GM12878 (cell line): ENCODE data around the gene DCLK2. TPM values are rescaled to one million over a fixed set of nuclear protein-coding genes. Genes with fewer than 3 reads are reported as not detected.
A peak's percentile ranks its signal among the peaks of the same experiment; 100 is the strongest.

Source experiments
- ATAC-seq: fragments of 200-7000 bp; cut with Tn5 transposase; 3 replicates; pipeline ENCODE4 v1.9.1; 2020; ENCODE audit warnings: mild to moderate bottlenecking, moderate library complexity
- BruUV-seq: library from RNA; stranded (reverse); fragments of 400-500 nt; replicated peaks from 2 replicates; lab custom pipeline; 2021; lab: Mats Ljungman, UMichigan
- CTCF ChIA-PET: fragments of 300-600 bp; sonication (Branson Sonifier 250); formaldehyde crosslinking; extraction: SDS; loops from one replicate; lab custom pipeline; 2021; ENCODE audit warnings: inconsistent platforms; lab: Yijun Ruan, JAX
- POLR2A ChIA-PET: fragments of 350-600 bp; formaldehyde crosslinking; extraction: SDS; loops from one replicate; lab custom pipeline; 2021; ENCODE audit warnings: inconsistent platforms; lab: Charles Lee
- RAD21 ChIA-PET: fragments of 300-600 bp; sonication (Branson Sonifier 250); formaldehyde crosslinking; loops from one replicate; lab custom pipeline; 2023; ENCODE audit warnings: antibody characterized with exemption; ENCODE audit not compliant: unreplicated experiment; lab: Charles Lee
- SMC1A ChIA-PET: fragments of 300-600 bp; sonication (Branson Sonifier 250); formaldehyde crosslinking; loops from one replicate; lab custom pipeline; 2023; ENCODE audit not compliant: unreplicated experiment, uncharacterized antibody; lab: Charles Lee
- DNase-seq: peaks from one replicate; pipeline ENCODE4 v3.0.0-alpha.2; 2011; ENCODE audit warnings: low read depth, low spot score
- FAIRE-seq: peaks from 3 replicates; lab custom pipeline; 2011; peaks lifted over from hg19 to GRCh38; lab: Jason Lieb, UNC
- H2AFZ ChIP-seq: 2 replicates; pipeline ENCODE4 v1.6.0; 2011; ENCODE audit warnings: low read depth, low read length, control low read depth; ENCODE audit not compliant: control insufficient read depth
- H3K27ac ChIP-seq: 2 replicates; pipeline ENCODE4 v1.5.1; 2011; ENCODE audit warnings: control low read depth; ENCODE audit not compliant: control insufficient read depth, insufficient read depth
- H3K27me3 ChIP-seq, 2 experiments: replicated peaks in 1 of 2; 2 replicates each; pipeline versions ENCODE4 v1.6.0 to v1.6.1; 2011; ENCODE audit warnings: low read length in 1 of 2; ENCODE audit not compliant: control insufficient read depth in 2 of 2, insufficient read depth in 2 of 2
- H3K36me3 ChIP-seq, 2 experiments: 2 replicates each; pipeline ENCODE4 v1.5.1; 2011; ENCODE audit warnings: low read length in 1 of 2; ENCODE audit not compliant: control insufficient read depth in 2 of 2, insufficient read depth in 2 of 2
- H3K4me1 ChIP-seq: 2 replicates; pipeline ENCODE4 v1.6.1; 2011; ENCODE audit warnings: mild to moderate bottlenecking, low read length, moderate library complexity, mixed read lengths; ENCODE audit not compliant: control insufficient read depth, insufficient read depth
- H3K4me2 ChIP-seq: 2 replicates; pipeline ENCODE4 v1.6.0; 2011; ENCODE audit warnings: control low read depth; ENCODE audit not compliant: control insufficient read depth, insufficient read depth
- H3K4me3 ChIP-seq: fragments of 200-600 bp; sonication (generic); 2 replicates; pipeline ENCODE4 v1.5.1; 2016
- H3K79me2 ChIP-seq: 2 replicates; pipeline ENCODE4 v1.6.0; 2011; ENCODE audit warnings: low read length; ENCODE audit not compliant: control insufficient read depth, insufficient read depth
- H3K9ac ChIP-seq: 2 replicates; pipeline ENCODE4 v1.8.0; 2011; ENCODE audit warnings: low read length, control low read depth, mixed read lengths; ENCODE audit not compliant: control insufficient read depth, insufficient read depth
- H3K9me3 ChIP-seq: replicated peaks from 3 replicates; pipeline ENCODE4 v1.5.1; 2011; ENCODE audit warnings: mild to moderate bottlenecking, low read length; ENCODE audit not compliant: control insufficient read depth, insufficient read depth
- H4K20me1 ChIP-seq: 2 replicates; pipeline ENCODE4 v1.6.0; 2011; ENCODE audit not compliant: control insufficient read depth, insufficient read depth
- ATF7 ChIP-seq: fragments of 450-650 bp; IDR thresholded peaks from 2 replicates; pipeline ENCODE4 v1.6.1; 2016; ENCODE audit warnings: low read depth, mild to moderate bottlenecking
- BACH1 ChIP-seq: fragments of 450-650 bp; IDR thresholded peaks from 2 replicates; pipeline ENCODE4 v1.6.1; 2017; ENCODE audit warnings: mild to moderate bottlenecking, borderline replicate concordance
- FOS ChIP-seq: IDR thresholded peaks from 3 replicates; pipeline ENCODE4 v1.6.1; 2011; ENCODE audit warnings: borderline replicate concordance; ENCODE audit not compliant: insufficient read length; ENCODE audit errors: extremely low read depth
- FOXK2 ChIP-seq: fragments of 450-650 bp; IDR thresholded peaks from 2 replicates; pipeline ENCODE4 v1.6.1; 2017; ENCODE audit warnings: mild to moderate bottlenecking, moderate library complexity
- IRF5 ChIP-seq: fragments of 450-650 bp; IDR thresholded peaks from 2 replicates; pipeline ENCODE4 v1.6.1; 2017; ENCODE audit warnings: borderline replicate concordance
- MLLT1 ChIP-seq: fragments of 450-650 bp; IDR thresholded peaks from 2 replicates; pipeline ENCODE4 v1.6.1; 2016; ENCODE audit warnings: mild to moderate bottlenecking
- NR2C1 ChIP-seq: fragments of 450-650 bp; IDR thresholded peaks from 2 replicates; pipeline ENCODE4 v1.6.1; 2017; ENCODE audit warnings: antibody characterized with exemption, mild to moderate bottlenecking, moderate library complexity
- POLR2A ChIP-seq: IDR thresholded peaks from 2 replicates; pipeline ENCODE4 v1.6.1; 2011; ENCODE audit warnings: low read depth, mild to moderate bottlenecking, low read length
- RAD21 ChIP-seq: IDR thresholded peaks from 2 replicates; pipeline ENCODE4 v1.6.1; 2011; ENCODE audit warnings: mild to moderate bottlenecking, low read depth, low read length, moderate library complexity; ENCODE audit not compliant: insufficient read depth
- SP1 ChIP-seq: IDR thresholded peaks from one replicate; pipeline ENCODE4 v1.6.1; 2011; ENCODE audit warnings: low read depth, low read length
- WGBS: methylation state at CpG from one replicate; pipeline ENCODE4 v1.1.6; 2016; ENCODE audit warnings: low lambda C conversion rate; ENCODE audit not compliant: insufficient replicate concordance, insufficient coverage; ENCODE audit errors: missing lambda C conversion rate; 5-methylcytosine and 5-hydroxymethylcytosine counted together
- in situ Hi-C: fragments of 300-500 bp; cut with MboI; formaldehyde crosslinking; loops from 9 replicates; pipeline ENCODE4 v1.14.3; 2018; ENCODE audit warnings: mixed read lengths
- intact Hi-C: fragments of 100-400 bp; cut with micrococcal nuclease; formaldehyde crosslinking; loops from one replicate; pipeline ENCODE4 v1.14.2; 2022; ENCODE audit not compliant: unreplicated experiment
- polyA plus RNA-seq, 11 experiments: library from polyadenylated mRNA; depleted of rRNA in 4 of 11; unstranded in 6 of 11; stranded (reverse) in 5 of 11; fragments of >200 nt; fragmentation: Nextera tagmentation in 4 of 11; fragmentation: Illumina TruSeq in 1 of 11; extraction: Ambion mirVana in 4 of 11; extraction: Trizol in 1 of 11; gene quantifications; 1 replicate in 1 of 11; 2 replicates in 10 of 11; pipeline versions ENCODE4 v1.2.1 to v1.2.3, GENCODE V29; 2011 to 2016; ENCODE audit warnings: inconsistent platforms in 2 of 11, missing spikeins in 2 of 11, low read depth in 1 of 11
- total RNA-seq, 4 experiments: library from RNA; depleted of rRNA in 3 of 4; stranded (reverse); fragments of >200 nt in 3 of 4; fragmentation: Illumina TruSeq in 1 of 4; extraction: Trizol in 1 of 4; gene quantifications; 2 replicates each; pipeline versions ENCODE4 v1.2.1 to v1.2.3, GENCODE V29; 2013 to 2021
- TF ChIP-seq, protein P1 (sequence below): IDR thresholded peaks from 2 replicates; pipeline ENCODE4 v1.6.1; 2012; ENCODE audit warnings: low read depth, low read length, improper control_type of control experiment

The DCLK2 gene
- total and polyA plus RNA-seq, 10 of the 15 experiments (the other 5 are each of a cell fraction or from before 2014, with no cell fraction given) = not detected

DNA sequence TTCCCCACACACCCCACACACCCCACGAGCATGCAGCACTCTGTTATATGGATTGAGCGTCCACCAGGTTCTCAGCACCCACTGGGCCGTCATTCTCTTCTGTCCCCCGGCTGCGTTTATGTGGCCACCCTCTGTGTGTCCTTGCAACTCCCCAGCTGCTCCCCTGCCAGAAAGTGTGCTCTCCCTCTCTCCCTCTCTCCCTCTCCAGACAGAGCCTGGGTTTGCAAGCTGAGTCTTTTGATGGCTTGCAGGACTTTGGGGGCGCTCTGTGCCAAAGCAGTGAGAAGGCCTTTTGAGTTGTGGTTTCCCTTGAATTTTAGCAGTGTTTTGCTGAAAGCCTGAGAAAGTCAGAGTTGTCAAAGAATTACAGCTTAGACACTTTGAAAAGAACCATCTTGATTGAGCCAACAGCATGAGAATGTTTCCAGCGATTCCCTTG is 173.5 kb downstream of the DCLK2 start:
- no peak overlapping the region for H3K4me3 ChIP-seq
- no peak overlapping the region for H3K4me2 ChIP-seq
- no peaks in the 10 kb centered on the region for H3K79me2 ChIP-seq
- ChIA-PET RAD21 (no interaction called here), CTCF (interaction anchor here (0.5 kb wide), 1 partner anchor 568 kb away, joined by 4 read pairs; no protein-coding TSS in a partner anchor), SMC1A (no interaction called here), POLR2A (no interaction called here)
- TF ChIP-seq, protein P1, sequence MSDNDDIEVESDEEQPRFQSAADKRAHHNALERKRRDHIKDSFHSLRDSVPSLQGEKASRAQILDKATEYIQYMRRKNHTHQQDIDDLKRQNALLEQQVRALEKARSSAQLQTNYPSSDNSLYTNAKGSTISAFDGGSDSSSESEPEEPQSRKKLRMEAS = no peak
- TF ChIP-seq NR2C1 (no peak), RAD21 (no peak), BACH1 (no peak), MLLT1 (no peak), POLR2A (no peak), SP1 (no peak), ATF7 (no peak), FOS (no peak), IRF5 (no peak), FOXK2 (no peak)
- DNase-seq (no peak), FAIRE-seq (peak; percentile 23), ATAC-seq (no peak; the same call in 2 of the 3 replicates)
- 96% methylated on average over 6 of the region's 7 CpGs for WGBS
- no peak overlapping the region for H2AFZ ChIP-seq
- no peak overlapping the region for H3K27ac ChIP-seq
- no peaks in the 10 kb centered on the region for H3K9me3 ChIP-seq
- intact Hi-C loops = no loop called here
- no peaks in the 10 kb centered on the region for H4K20me1 ChIP-seq
- no peak overlapping the region for H3K9ac ChIP-seq
- no peaks in the 10 kb centered on the region for H3K36me3 ChIP-seq
- H3K4me1 ChIP-seq = no peaks in the 10 kb centered on the region
- no peaks in the 10 kb centered on the region; a peak in 1 of 4 replicates for H3K27me3 ChIP-seq
- BruUV-seq = no TSS peak
- in situ Hi-C loops = no loop called here
